ENCODE results near the gene FAM110A.
"Not testable (repeated sequence)": the region's sequence is repeated elsewhere in the genome, so short reads cannot be mapped to it uniquely, and the experiment has no call there.

The FAM110A gene

GRCh38 chr20:877814-878213 is 44.3 kb downstream of the FAM110A start:
- no peak for DNase-seq

GRCh38 chr20:878511-879307 is 45.2 kb downstream of the FAM110A start:
- DNase-seq: peak; percentile 36

- no peak for DNase-seq
Observed at GRCh38 chr20:879626-880025, 46.1 kb downstream of the FAM110A start.

GRCh38 chr20:881051-881782 is 47.7 kb downstream of the FAM110A start:
- DNase-seq: peak; percentile 41

GRCh38 chr20:881783-882144 is 48.2 kb downstream of the FAM110A start:
- no peak for DNase-seq

- peak; percentile 8 for DNase-seq
Observed at GRCh38 chr20:884983-885952, 51.8 kb downstream of the FAM110A start.

- DNase-seq: no peak
Observed at GRCh38 chr20:887137-887536, 53.6 kb downstream of the FAM110A start.

- DNase-seq: no peak
Observed at GRCh38 chr20:888057-888456, 54.5 kb downstream of the FAM110A start.

GRCh38 chr20:889106-889505 is 55.6 kb downstream of the FAM110A start:
- no peak for DNase-seq

- DNase-seq: no peak
Observed at GRCh38 chr20:889932-890463, 56.5 kb downstream of the FAM110A start.

- DNase-seq: no peak
Observed at GRCh38 chr20:890666-891057, 57.1 kb downstream of the FAM110A start.

- no peak for DNase-seq
Observed at GRCh38 chr20:891058-891705, 57.7 kb downstream of the FAM110A start.

GRCh38 chr20:891706-892080 is 58.2 kb downstream of the FAM110A start:
- no peak for DNase-seq

- DNase-seq: not testable (repeated sequence)
Observed at GRCh38 chr20:892371-892770, 58.9 kb downstream of the FAM110A start.

Data from stimulated activated CD4-positive, alpha-beta T cell treated with anti-CD3 and anti-CD28 coated beads, Interleukin-15, amount 100 ng/mL, for 24 hours (primary cell).